HK-2 (cell line): ENCODE data around the gene G6PC3.

Experiments
- DNase-seq: peaks from one replicate; pipeline ENCODE4 v3.0.0-alpha.2; 2018; ENCODE audit not compliant: unreplicated experiment

The G6PC3 gene

DNA sequence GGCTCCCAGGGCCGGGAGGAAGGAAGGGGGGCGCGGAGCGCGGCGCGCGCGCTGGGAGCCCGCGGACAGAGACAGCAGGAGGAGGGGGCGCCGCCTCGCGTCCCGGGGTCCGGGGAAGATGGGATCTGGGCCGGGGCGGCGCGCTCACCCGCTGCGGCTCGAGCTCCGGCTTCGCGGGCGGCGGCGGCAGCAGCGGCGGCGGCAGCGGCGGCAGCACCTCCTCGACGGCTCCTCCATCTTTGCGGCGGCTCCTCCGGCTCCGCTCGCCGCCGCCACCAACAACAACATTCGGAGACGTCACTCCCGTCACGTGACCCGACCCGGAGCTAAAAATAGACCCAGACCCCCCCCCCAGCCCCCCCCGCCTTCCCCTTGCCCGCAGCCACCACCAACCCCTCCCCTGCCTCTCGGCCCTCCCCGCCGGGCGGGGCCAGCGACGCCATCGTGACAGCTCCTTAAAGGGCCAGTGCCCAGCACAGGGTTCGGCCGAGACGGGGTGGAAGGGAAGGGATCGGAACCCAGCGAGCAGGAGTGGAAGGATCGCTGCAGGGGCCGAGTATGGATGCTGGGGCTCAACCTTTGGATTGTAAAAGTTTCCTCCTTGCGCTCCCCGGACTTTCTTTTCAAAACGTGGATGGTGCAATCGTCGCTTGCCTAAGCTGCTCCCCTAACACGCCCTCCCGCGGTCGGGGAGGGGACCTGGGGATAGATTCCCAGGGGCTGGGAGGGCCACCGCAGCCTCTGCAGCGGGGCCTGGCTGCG, 53.0 kb downstream of the G6PC3 start, which contains the start of gene HDAC5:
Gene HDAC5, minus strand, starts transcription at position 286 of the 762 bp plus-strand sequence. CDS start 6,126 bp downstream, outside the sequence.
- DNase-seq: peak; percentile 96

DNA sequence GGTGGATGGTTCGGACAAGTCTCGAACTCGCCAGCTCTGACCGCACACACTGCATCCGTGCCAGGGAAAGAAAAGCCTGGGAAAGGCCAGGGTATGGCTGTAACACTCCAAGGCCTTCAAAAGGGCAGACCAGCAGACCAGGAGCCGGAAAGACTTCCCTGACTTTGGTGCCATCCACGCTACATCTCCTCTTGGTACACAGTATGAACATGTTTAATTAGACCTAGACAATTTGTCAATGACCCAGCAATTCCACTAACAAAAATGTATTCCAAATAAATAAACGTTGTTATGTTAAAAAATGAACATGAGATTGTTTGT, 53.5 kb downstream of the G6PC3 start:
- DNase-seq: no peak
